LoVo (cell line): ENCODE data around the gene XKR8.
"Not testable (repeated sequence)": the region's sequence is repeated elsewhere in the genome, so short reads cannot be mapped to it uniquely, and the experiment has no call there.

Experiments used
- DNase-seq: peaks from one replicate; pipeline ENCODE4 v3.0.0-alpha.2; 2016; ENCODE audit warnings: low spot score

The XKR8 gene

GRCh38 chr1:27990920-27991537 is 31.3 kb downstream of the XKR8 start:
- DNase-seq, result no peak

- DNase-seq, result no peak
Measured at GRCh38 chr1:27992276-27992675, 32.5 kb downstream of the XKR8 start.

GRCh38 chr1:27993241-27993640 is 33.5 kb downstream of the XKR8 start:
- no peak for DNase-seq

- no peak for DNase-seq
Measured at GRCh38 chr1:27994060-27994459, 34.3 kb downstream of the XKR8 start.

GRCh38 chr1:27994526-27994925 is 34.8 kb downstream of the XKR8 start:
- DNase-seq, result not testable (repeated sequence)

GRCh38 chr1:27999055-27999454 is 39.3 kb downstream of the XKR8 start:
- no peak for DNase-seq

- DNase-seq, result no peak
Measured at GRCh38 chr1:28002600-28002999, 42.8 kb downstream of the XKR8 start.

GRCh38 chr1:28003117-28003516 is 43.3 kb downstream of the XKR8 start:
- not testable (repeated sequence) for DNase-seq

GRCh38 chr1:28010969-28011368 is 51.2 kb downstream of the XKR8 start:
- DNase-seq, result no peak
